ENCODE results near the gene HAAO.

Gene HAAO

DNA sequence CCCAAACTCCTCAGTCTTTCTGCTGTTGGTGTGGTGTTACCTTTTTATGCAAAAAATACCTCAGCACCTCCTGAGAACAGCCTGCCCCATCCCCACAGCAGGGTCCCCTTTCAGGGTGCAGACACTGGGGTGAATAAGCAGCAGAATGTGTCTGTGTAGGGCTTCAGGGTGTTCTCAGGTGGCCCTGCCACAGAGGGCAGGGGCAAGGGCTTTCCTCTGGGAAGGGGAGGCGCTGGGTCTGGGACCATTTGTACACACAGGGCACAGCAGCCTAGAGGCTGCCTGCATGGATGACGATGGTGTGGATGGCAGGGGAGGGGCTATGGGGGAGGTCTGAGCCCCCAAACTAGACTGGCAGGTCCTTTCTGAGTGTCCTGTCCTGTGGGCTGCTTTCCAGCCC, 2.6 kb downstream of the HAAO start:
- DNase-seq (ENCODE audit: low spot score) (no peak), ATAC-seq (ENCODE audit: low read depth) (no peak)
- no peak overlapping the region for H3K4me3 ChIP-seq (ENCODE audit: severe bottlenecking)
- H3K27ac ChIP-seq (ENCODE audit: poor library complexity, severe bottlenecking): no peak overlapping the region
- H3K4me1 ChIP-seq (ENCODE audit: insufficient read depth, poor library complexity, severe bottlenecking): no peaks in the 10 kb centered on the region
- H3K9me3 ChIP-seq (ENCODE audit: severe bottlenecking): no peaks in the 10 kb centered on the region
- peaks cover 13% of the 10 kb centered on the region for H3K27me3 ChIP-seq (ENCODE audit: insufficient read depth, poor library complexity, severe bottlenecking)
- no peaks in the 10 kb centered on the region for H3K36me3 ChIP-seq (ENCODE audit: low read depth)
- TF ChIP-seq, protein P1, sequence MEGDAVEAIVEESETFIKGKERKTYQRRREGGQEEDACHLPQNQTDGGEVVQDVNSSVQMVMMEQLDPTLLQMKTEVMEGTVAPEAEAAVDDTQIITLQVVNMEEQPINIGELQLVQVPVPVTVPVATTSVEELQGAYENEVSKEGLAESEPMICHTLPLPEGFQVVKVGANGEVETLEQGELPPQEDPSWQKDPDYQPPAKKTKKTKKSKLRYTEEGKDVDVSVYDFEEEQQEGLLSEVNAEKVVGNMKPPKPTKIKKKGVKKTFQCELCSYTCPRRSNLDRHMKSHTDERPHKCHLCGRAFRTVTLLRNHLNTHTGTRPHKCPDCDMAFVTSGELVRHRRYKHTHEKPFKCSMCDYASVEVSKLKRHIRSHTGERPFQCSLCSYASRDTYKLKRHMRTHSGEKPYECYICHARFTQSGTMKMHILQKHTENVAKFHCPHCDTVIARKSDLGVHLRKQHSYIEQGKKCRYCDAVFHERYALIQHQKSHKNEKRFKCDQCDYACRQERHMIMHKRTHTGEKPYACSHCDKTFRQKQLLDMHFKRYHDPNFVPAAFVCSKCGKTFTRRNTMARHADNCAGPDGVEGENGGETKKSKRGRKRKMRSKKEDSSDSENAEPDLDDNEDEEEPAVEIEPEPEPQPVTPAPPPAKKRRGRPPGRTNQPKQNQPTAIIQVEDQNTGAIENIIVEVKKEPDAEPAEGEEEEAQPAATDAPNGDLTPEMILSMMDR (IDR thresholded peaks at IDR 0.05; ENCODE audit: poor library complexity, severe bottlenecking): no peak

- ATAC-seq (ENCODE audit: low read depth) (no peak), DNase-seq (ENCODE audit: low spot score) (no peak)
- Histone ChIP-seq H3K4me1 (ENCODE audit: insufficient read depth, poor library complexity, severe bottlenecking) (no peaks in the 10 kb centered on the region), H3K27ac (ENCODE audit: poor library complexity, severe bottlenecking) (no peak overlapping the region), H3K36me3 (ENCODE audit: low read depth) (no peaks in the 10 kb centered on the region), H3K4me3 (ENCODE audit: severe bottlenecking) (no peak overlapping the region), H3K9me3 (ENCODE audit: severe bottlenecking) (no peaks in the 10 kb centered on the region), H3K27me3 (ENCODE audit: insufficient read depth, poor library complexity, severe bottlenecking) (peaks cover 13% of the 10 kb centered on the region)
- TF ChIP-seq, protein P1 (IDR thresholded peaks at IDR 0.05; ENCODE audit: poor library complexity, severe bottlenecking): no peak
Measured at GRCh38 chr2:42788882-42789281, 3.5 kb downstream of the HAAO start.

DNA sequence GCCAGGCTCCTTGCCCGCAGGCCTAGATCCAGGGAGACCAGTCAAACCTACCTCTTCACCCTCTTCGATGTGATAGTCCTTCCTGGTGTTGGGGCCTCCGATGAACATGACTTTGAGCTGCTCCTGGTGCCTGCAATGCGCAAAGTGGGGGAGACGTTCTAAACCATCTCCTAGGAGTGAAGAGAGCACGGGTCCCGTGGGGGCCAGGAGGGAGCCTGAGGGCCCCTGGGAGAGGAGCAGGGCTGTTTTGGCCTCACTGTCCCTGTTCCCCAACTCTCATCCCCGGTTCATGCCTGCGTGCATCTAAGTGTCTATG, 3.9 kb downstream of the HAAO start:
- Histone ChIP-seq H3K27me3 (ENCODE audit: insufficient read depth, poor library complexity, severe bottlenecking) (peaks cover 13% of the 10 kb centered on the region), H3K36me3 (ENCODE audit: low read depth) (no peaks in the 10 kb centered on the region), H3K9me3 (ENCODE audit: severe bottlenecking) (no peaks in the 10 kb centered on the region), H3K4me1 (ENCODE audit: insufficient read depth, poor library complexity, severe bottlenecking) (no peaks in the 10 kb centered on the region), H3K27ac (ENCODE audit: poor library complexity, severe bottlenecking) (no peak overlapping the region), H3K4me3 (ENCODE audit: severe bottlenecking) (no peak overlapping the region)
- ATAC-seq (ENCODE audit: low read depth) (no peak), DNase-seq (ENCODE audit: low spot score) (no peak)
- TF ChIP-seq, protein P1 (IDR thresholded peaks at IDR 0.05; ENCODE audit: poor library complexity, severe bottlenecking): no peak

DNA sequence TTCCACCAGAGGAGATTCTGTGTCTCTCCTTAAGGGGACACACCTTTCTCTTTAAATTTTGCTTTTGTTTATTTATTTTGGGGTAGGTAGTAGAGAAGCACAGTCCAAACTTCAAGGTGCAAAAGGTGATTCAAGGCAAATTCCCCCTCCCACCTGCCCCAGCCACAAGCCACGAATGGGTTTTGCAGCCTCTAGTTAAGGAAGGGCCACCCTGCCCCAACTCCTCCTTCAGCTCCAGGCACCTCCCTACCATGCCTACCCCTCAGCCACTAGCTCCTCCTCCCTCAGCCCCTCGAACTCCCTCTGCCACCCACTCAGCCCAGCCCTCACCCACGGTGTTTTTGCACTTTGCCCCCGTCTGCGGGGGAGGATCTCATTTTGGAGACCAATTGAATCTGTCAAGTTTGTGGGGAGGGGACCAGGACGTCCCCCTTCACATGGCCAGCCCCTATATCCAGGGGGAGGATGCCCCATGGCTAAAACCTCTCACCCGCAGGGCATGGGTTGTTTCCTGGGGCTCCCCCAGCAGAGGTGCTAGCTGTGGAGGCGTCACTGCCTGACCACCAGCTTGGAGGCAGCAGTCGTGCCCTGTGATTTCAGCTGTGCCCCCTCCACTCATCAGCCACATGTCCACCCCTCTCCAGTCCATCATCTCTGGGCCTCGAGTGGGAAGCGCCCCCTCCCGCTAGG, 4.5 kb downstream of the HAAO start:
- TF ChIP-seq, protein P1 (IDR thresholded peaks at IDR 0.05; ENCODE audit: poor library complexity, severe bottlenecking): no peak
- H3K36me3 ChIP-seq (ENCODE audit: low read depth): no peaks in the 10 kb centered on the region

GRCh38 chr2:42787424-42787787, 5.0 kb downstream of the HAAO start:
- Histone ChIP-seq H3K27me3 (ENCODE audit: insufficient read depth, poor library complexity, severe bottlenecking) (peaks cover 4% of the 10 kb centered on the region), H3K27ac (ENCODE audit: poor library complexity, severe bottlenecking) (no peak overlapping the region), H3K36me3 (ENCODE audit: low read depth) (no peaks in the 10 kb centered on the region), H3K4me3 (ENCODE audit: severe bottlenecking) (no peak overlapping the region), H3K9me3 (ENCODE audit: severe bottlenecking) (no peaks in the 10 kb centered on the region), H3K4me1 (ENCODE audit: insufficient read depth, poor library complexity, severe bottlenecking) (no peaks in the 10 kb centered on the region)
- ATAC-seq (ENCODE audit: low read depth) (no peak), DNase-seq (ENCODE audit: low spot score) (no peak)
- TF ChIP-seq, protein P1 (IDR thresholded peaks at IDR 0.05; ENCODE audit: poor library complexity, severe bottlenecking): no peak

More for the DNA sequence above, 4.5 kb downstream of the HAAO start:
- no peaks in the 10 kb centered on the region for H3K4me1 ChIP-seq (ENCODE audit: insufficient read depth, poor library complexity, severe bottlenecking)
- H3K27ac ChIP-seq (ENCODE audit: poor library complexity, severe bottlenecking): no peak overlapping the region
- H3K9me3 ChIP-seq (ENCODE audit: severe bottlenecking): no peaks in the 10 kb centered on the region
- no peak for DNase-seq (ENCODE audit: low spot score)
- H3K4me3 ChIP-seq (ENCODE audit: severe bottlenecking): no peak overlapping the region
- ATAC-seq (ENCODE audit: low read depth): no peak
- peaks cover 9% of the 10 kb centered on the region for H3K27me3 ChIP-seq (ENCODE audit: insufficient read depth, poor library complexity, severe bottlenecking)
